GM20000 (cell line): ENCODE measurements around the gene GADL1.

Experiments used
- DNase-seq: peaks from one replicate; pipeline ENCODE4 v3.0.0; 2012; ENCODE audit warnings: low spot score
- TF ChIP-seq, protein P1 (sequence below): IDR thresholded peaks from 2 replicates; pipeline ENCODE4 v1.5.1; 2012; ENCODE audit warnings: mild to moderate bottlenecking, control low read depth; ENCODE audit errors: extremely low read depth, missing control alignments

The GADL1 gene

DNA sequence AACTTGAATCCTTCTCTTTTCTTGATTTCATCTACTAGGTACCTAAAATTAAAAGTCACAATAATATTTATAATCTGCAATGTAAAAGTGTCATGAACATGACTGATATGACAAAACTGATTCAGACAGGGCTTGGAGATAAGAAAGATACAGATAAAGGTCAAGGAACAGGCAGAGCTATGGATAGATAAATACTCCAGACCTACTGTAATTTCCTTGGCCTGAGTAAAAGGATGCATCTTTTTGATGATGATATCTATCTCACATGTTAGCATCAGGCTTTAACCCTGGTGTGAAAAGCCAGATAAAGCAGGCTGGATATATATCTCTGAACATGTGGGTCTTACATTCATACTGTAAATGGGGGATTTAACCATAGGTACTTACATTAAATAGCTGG lies 108.1 kb downstream of the GADL1 start:
- DNase-seq, result no peak
- TF ChIP-seq, protein P1, sequence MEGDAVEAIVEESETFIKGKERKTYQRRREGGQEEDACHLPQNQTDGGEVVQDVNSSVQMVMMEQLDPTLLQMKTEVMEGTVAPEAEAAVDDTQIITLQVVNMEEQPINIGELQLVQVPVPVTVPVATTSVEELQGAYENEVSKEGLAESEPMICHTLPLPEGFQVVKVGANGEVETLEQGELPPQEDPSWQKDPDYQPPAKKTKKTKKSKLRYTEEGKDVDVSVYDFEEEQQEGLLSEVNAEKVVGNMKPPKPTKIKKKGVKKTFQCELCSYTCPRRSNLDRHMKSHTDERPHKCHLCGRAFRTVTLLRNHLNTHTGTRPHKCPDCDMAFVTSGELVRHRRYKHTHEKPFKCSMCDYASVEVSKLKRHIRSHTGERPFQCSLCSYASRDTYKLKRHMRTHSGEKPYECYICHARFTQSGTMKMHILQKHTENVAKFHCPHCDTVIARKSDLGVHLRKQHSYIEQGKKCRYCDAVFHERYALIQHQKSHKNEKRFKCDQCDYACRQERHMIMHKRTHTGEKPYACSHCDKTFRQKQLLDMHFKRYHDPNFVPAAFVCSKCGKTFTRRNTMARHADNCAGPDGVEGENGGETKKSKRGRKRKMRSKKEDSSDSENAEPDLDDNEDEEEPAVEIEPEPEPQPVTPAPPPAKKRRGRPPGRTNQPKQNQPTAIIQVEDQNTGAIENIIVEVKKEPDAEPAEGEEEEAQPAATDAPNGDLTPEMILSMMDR, result no peak

DNA sequence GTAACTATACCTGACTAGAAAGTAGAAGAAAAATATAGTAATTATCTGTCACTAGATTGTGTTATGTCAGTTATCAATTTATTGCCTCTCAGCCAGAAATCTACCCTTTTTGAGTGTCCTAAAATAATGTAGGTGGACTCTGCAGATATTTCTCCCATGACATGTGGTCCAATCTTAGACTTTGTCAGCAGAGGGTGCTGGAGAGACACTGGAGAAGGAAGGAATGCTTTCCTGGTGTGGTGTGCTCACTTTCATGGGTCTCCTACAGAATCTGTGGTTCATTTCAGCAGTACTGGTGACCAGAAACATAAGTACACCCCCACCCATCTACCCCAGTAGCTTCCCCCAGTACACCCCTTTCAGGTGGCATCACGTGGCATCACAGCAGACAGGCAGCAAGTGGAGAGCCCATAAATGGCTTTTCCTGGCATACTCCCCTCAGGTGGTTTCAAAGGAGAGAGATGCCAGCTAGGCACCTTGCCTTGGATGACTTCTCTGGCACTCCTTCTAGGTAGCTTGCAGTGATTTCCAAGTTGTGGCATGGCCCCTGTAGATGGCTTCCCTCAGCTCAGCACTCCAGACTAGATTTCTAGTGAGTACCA lies 114.7 kb downstream of the GADL1 start:
- TF ChIP-seq, protein P1, result no peak
- DNase-seq, result peak; percentile 19

DNA sequence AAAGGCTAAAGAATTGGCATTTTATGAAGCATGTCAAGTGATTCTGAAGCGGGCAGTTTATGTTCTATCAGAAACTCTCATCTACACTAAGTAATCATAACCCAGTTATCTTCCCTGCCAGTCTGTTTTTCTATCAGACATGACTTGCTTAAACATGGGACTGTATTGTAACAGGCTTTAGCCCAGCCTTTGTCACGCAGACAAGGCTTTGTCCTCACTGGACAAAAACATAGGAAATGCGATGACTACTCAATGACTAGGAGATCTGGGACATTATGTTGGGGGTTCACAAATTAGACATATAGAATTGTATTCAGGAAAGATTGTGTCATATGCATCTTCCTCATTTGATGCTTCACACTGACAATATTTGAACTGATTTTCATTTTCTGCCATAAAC lies 115.5 kb downstream of the GADL1 start:
- TF ChIP-seq, protein P1, result no peak
- DNase-seq, result no peak

DNA sequence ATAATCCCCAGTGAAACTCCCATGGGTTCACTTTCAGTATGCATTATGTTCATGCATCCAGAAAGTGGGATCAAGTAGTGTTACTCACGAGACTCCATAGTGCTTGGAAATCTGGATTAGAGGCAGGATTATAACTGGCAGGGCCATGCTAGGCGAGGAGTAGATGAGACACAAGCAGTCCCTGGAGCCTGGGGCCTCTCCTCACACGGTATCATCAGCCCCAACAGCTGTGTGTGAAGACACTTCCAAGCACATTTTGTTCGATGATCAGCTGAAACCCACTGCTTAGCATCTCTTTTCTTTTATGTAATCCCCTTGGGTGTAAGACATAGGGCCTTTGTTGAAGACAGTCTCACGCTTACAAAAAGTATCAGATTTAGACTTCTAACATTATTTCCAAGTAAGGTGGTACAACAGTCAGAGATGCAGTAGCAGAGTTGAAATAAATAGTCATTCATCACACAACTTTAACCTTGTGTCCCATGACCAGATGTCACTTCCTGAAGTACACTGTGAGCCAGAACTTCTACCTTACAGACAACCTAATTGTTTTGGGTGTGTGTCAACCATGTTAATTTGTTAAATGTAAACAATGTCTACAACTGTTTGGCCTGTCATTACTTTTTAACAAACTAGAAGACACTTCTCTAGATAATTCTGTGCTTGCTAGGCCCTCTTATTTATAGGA lies 116.9 kb downstream of the GADL1 start:
- no peak for DNase-seq

DNA sequence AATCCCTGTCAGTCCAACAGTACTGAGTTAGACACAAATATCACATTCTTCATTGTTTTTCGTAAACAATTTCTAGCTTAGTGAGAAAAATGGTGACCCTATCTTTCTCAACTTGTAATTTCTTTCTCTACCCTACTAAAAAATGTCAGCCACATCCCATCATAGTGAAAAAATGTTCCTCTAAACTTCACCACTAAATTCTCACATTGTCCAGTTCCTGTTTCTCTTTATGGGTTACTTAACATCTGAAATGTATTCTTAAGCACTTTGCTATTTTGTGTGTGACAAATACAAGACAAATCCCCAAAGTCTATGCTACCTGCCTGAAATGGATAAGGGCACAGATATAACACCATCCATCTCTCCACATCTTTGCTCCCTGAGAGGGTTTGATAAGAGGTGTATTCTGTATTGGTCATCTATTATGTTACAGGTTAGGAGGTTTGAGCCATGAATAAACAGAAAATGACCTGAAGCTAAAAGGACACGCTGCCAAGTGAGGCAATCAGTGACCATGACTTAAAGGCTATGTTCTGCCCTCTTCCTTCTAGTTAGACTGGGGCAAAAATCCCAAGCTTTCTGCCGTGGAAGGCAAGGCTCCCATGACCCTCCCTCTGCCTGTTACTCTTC lies 118.2 kb downstream of the GADL1 start:
- no peak for DNase-seq
- TF ChIP-seq, protein P1, result no peak

More for the DNA sequence above, 116.9 kb downstream of the GADL1 start:
- TF ChIP-seq, protein P1, result no peak

DNA sequence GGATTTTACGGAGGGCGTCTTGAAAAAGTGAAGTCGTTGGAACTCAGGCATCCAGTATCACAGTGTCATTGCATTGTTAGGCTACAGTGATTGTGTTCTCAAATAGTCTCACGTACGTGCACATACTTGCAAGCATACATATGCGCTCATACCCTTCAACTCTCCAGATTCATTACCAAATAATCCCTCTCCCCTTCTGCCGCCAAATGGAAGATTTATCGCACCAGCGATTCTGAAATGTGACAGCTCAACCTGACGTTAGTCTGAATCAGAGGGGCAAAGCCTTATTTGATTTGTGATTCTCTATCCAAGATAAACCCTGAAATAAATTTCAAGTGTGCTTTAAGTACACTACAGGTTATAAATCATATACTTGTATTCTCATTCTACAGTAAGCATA lies 119.4 kb downstream of the GADL1 start:
- no peak for DNase-seq
- TF ChIP-seq, protein P1, result no peak

DNA sequence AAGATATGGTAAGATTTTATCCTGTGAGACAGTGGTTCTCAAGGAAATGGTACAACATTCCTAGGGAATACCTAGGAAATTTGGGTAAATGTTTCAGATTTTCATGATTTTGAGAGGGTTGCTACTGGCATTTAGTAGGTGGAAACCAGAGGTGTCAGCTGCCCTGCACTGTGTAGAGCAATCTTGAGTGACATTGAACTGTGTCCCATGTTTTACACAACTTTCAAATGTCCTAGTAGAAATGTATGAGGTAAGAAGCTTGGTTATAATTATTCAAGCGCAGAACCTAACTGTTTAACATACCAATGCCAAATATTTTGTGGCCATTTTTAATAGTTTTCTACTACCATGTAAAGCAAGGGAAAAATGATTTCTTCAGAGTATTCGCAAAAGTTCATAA lies 120.4 kb downstream of the GADL1 start:
- TF ChIP-seq, protein P1, result no peak

More for the DNA sequence above, 120.4 kb downstream of the GADL1 start:
- DNase-seq, result no peak
